ENCODE results near the gene GDPD4.
"Not testable (repeated sequence)": the region's sequence is repeated elsewhere in the genome, so short reads cannot be mapped to it uniquely, and the experiment has no call there.

The GDPD4 gene, protein sequence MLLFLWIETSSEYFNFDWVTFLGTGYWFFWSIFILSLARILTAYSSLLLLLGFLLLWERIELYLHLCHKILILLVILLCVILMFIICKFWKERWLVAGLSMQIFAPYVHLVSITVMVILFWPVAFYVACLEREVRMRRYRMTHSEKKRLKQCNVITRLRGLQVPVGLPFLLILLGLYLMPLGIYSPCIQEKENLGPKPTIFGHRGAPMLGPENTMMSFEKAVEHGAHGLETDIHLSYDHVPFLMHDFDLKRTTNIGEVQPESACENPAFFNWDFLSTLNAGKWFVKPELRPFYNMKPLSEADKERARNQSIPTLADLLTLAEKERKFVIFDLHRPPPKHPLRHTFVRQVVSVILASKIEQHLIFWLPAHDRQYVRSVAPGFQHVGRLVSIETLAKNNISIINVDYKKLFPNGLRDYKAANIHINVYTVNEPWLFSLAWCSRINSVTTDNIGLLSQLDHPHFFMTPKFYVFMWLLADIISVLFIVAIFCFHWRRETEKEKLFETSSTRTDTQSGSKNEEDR

DNA sequence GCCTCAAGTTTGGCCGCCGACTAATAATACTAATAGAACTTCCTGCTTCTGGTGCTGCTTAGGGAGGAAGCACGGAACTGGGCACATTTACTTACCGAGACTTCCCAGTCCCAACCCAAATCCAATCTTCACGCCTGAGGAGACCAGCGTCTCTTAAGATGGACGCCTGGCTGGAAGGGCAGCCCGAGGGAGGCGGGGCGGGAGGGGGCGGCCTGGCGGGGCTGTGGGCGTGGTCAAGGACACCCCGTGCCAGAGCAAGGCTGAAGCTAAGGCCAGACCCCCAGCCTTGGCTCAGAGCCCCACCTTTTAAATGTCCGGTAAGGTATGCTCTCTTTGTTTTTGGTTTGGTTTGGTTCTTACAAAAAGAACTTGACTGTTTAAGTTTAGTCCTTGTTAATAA lies at the start of gene GDPD4:
GDPD4 (minus strand) TSS at position 177 of the 400 bp plus-strand sequence. CDS start 16,549 bp downstream, outside the sequence.
- DNase-seq = no peak

- no peak for DNase-seq
Measured at GRCh38 chr11:77347948-77348347, 46.5 kb upstream of the GDPD4 start.

DNA sequence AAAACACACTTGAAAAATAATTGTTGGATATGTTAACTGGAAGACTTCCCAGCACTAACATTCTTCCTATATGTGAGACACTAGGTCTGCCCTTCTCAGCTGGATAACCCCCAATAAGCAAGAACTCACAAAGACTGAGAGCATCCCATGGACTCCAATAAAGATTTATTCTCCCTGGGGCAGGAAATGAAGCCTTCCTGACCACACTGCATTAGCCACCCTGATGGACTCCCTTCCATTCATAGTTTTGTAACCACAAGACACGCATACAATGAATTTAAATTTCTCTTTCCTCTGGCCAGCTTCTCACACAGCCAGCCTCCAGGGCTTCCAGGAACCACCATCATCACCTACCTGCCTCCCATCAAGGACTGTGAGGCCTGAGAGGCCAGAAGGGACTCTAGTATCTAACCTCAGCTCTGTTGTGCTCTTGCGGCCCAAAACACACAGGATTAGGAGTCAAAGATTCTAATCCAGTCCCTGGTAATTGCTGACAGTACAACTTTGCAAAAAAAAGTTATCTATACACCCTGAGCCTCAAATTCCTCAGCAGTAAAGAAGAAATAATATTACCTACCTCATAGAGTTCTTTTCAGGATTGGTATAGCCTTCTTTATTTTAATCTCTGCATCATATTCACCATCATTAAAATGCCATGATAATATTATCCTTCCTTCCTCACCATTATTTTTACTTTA lies 45.6 kb upstream of the GDPD4 start:
- DNase-seq = no peak

DNA sequence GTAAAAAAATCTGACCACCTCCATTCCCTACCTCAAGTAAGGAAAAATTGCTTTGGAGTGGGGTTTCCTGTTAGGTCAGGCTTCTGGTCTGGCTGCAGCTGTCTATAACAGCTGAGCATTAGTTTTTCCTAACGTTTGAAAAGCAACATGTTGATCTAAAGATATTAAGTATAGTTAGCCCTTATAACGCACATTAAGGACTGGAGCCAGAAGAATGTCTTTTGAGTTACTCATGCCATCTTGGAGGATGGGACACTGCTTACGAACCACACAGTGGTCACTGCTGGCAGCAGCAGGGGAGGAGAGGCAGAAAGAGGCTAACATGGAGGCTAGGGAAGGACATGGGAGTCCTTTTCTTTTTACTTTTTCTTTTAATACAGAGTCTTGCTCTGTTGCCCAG lies 44.1 kb upstream of the GDPD4 start:
- no peak for DNase-seq

- no peak for DNase-seq
Measured at GRCh38 chr11:77340501-77340900, 39.0 kb upstream of the GDPD4 start.

GRCh38 chr11:77332259-77332658 lies 30.8 kb upstream of the GDPD4 start:
- DNase-seq = no peak

DNA sequence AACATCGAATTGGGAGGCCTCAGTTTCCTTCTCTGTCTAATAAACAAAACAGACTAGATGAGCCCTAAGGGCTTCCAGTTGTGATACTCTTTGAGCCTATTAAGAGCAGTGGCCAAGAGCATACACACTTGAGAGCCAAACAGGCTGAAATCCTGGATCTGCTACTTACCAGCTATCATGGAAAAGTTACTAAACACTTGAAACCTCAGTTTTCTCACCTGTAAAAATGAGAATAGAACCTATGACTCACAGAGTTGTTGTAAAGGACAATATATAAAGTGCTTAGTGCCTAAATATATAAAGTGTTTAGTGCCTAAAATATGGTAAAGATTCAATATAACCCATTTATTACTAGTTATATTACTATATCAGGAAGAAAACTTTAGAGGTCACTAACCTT lies 23.7 kb upstream of the GDPD4 start:
- DNase-seq = no peak

DNA sequence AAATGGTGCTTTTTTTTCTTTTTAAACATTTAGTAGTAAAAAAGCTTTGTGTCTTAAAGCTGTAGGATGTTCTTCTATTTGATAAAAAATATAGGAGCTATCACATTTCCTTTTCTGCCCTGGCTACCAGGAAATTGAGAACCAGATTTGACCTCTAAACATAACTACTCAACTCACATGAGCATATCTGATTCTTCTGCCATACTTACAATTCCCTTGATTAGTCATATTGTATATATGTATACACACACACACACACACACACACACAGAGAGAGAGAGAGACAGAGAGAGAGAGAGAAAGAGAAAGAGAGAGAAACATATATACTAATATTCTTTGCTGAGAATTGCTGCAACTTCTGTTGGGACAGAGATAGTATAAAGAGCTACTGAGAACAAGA lies 23.0 kb upstream of the GDPD4 start:
- DNase-seq = no peak

- DNase-seq = no peak
Measured at GRCh38 chr11:77322926-77323590, 21.6 kb upstream of the GDPD4 start.

DNA sequence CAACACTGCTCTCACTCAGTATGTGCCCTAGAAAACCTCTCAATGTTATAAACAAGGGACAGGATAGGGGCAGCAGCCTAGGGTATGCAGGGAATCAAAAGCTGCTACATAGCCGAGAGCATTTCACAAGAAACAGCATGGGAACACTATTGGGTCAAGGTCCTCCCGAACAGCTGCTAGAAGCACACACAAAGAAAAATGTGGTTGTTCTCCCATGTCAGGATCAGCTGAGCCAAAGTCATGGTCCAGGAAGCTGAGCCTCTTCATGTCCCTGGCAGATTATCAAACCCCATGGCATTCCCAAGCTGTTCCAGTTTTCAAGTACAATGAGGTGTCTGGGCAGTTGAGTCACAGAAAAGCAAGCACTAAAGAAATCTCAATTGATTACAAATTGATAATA lies 21.0 kb upstream of the GDPD4 start:
- DNase-seq = no peak

- DNase-seq = no peak
Measured at GRCh38 chr11:77320351-77320750, 18.9 kb upstream of the GDPD4 start.

GRCh38 chr11:77318600-77318999 lies 17.1 kb upstream of the GDPD4 start:
- DNase-seq = no peak

DNA sequence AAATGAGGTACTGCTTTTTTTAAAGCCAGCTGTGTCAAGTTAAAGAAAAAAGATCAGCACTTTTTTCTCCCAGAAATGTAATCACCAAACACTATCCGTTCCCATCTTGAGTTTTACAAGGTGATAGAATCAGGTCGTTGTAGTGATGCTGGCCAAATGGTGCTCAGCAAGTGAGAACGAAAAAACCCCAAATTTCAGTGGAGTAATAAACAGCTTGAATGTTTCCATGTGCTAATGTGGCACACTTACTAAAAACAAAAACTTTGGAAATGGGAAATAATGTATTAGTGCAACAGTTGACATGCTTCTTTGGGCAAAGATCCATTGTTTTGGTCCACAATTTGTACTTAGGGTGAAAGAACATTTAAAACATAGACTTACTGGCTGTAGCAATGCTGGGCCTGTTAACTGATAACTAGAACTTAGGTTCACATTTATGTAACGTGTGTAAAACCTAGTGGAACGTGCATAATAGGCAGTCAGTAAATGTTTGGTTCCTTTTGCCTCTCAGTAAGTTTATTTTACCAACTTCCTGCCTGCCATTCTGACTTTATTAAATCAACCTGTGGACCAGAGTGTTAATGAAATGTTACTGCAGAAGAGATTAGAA lies 15.4 kb upstream of the GDPD4 start:
- DNase-seq = no peak

DNA sequence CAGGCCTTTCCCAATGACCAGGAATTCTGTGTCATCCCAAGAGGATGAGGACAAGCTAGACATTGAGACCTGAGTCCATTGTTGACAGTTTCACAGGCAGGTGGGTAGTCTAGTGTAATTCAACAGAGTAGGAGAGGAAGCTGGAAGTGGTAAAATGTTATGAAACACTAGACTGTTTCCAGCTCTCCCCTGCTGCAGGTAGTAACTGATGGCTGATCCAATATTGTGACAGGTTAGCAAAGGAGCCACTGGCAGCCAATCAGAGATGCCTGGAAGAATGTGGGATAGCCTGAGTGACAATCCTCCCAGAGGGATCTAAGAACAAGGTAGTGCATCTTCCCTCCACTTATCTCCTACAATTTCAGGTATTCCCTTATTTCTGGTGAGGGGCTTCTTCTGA lies 10.6 kb upstream of the GDPD4 start:
- DNase-seq = no peak

DNA sequence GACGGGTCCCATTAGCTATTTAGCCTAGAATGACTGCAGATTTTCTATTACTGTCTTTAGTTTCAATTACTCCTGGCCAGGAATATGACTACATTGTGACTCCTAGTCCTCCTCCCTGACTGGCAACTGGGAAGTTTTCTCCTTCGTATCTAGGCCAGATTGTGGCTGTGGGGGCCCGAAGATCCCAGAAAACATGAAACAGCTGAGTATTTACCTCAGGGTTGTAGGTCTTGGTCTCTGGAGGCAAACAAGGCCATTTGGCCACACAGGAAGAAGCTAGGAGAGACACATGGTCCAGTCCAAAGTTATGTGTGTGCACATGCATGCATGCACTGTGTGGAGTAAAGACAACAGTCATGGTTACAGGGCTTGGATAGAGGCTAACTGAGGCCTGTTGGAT lies 10.2 kb upstream of the GDPD4 start:
- DNase-seq = no peak

DNA sequence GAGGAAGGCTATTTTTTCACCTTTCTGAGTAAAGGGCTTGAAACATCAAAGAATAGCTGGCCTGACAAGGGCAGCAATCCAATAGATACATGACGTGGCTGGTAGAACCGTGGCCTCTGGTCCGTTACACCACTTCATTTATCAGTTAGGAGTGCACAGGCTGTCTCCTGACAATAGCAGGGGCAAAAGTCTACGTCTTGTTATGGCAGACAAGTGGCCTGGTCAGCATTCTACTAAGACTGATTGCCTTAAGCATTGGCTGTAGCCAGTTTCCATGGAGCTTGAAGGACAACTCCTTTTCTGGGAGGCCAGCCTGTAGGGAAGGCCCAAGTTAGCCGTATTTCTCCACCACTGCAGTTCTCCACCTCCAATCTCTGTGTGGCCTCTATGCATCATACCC lies 9.2 kb upstream of the GDPD4 start:
- DNase-seq = no peak

- no peak for DNase-seq
Measured at GRCh38 chr11:77309401-77310085, 8.1 kb upstream of the GDPD4 start.

- DNase-seq = no peak
Measured at GRCh38 chr11:77308838-77309237, 7.4 kb upstream of the GDPD4 start.

GRCh38 chr11:77303328-77303727 lies 1.8 kb upstream of the GDPD4 start:
- DNase-seq = no peak

DNA sequence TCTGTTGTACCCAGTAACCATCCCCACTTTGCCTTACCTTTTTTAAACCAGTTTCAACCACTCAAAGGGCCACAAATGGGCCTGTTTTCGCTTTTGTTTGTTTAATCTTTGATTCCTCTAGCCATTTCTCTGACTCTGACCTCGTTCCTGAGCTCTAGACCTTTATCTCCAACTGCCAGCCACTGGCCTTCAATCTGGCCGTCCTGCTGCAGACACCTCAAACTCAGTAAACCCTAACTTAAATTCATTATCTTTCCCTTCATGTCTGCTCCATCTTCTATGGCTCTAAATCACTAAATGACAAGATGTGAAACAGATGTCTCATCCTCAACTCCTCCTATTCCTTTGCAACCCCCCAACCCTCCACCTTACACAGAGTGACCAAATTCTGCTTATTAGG lies 1.3 kb upstream of the GDPD4 start:
- DNase-seq = no peak

DNA sequence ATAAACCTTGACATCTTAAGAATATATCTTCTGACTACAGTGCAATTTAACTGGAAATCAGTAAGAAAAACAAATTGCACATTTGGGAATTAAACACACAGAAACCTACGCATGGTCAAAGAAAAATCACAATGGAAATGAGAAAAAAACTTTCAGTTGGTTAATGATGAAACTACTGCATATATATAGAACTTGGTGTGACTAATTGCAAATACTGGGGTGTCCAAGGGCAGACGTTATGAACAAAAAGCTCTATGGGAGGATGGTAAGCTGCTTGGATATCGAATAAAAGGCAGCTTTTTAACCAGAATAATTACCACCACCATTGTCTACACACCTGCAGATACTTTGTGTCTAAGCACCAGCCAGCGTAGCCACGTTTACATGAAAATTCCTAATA lies 791 bp downstream of the GDPD4 start:
- DNase-seq = no peak

- DNase-seq = not testable (repeated sequence)
Measured at GRCh38 chr11:77300028-77300427, 1.5 kb downstream of the GDPD4 start.

DNA sequence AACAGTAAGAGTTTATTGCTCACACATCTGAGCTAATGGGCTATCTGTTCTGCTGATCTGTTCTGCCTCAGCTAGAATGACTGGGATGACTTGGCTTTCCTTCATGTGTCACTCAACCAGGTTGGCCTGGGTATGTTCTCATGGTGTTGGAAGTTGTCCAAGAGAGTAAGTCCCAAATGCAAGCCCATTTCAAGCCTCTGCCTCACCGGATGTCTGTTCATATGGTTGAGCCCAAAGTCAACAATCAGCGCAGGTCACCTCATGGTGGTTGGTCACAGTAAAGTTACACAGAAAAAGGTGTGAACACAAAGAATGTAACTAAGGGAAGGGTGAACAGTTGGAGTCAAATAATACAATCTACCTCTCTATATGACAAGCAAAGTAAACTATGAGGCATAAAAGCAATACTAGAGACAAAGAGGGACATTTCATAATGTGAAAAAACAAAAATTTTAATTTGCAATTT lies 1.9 kb downstream of the GDPD4 start:
- no peak for DNase-seq
